Transverse colon (tissue), 4 donors: Measurements from ENCODE around the gene FAM81B.

ENCODE experiments used
- CTCF ChIP-seq, 5 experiments: fragments of 200-600 bp in 3 of 5; fragments of 450-650 bp in 2 of 5; sonication (generic) in 3 of 5; IDR thresholded peaks; 1 replicate in 2 of 5; 2 replicates in 3 of 5; pipeline ENCODE4 v1.5.1; 2016 to 2017; ENCODE audit warnings: antibody characterized with exemption in 5 of 5, inconsistent platforms in 3 of 5, mild to moderate bottlenecking in 2 of 5, moderate library complexity in 1 of 5
- EP300 ChIP-seq: sonication (generic); formaldehyde crosslinking; IDR thresholded peaks from one replicate; pipeline ENCODE4 v1.6.1; 2017; ENCODE audit warnings: antibody characterized with exemption, low read depth
- POLR2AphosphoS5 ChIP-seq, 3 donors: sonication (generic); formaldehyde crosslinking; IDR thresholded peaks; one replicate each; pipeline ENCODE4 v1.6.1; 2016; ENCODE audit warnings: antibody characterized with exemption in 3 of 3

- TF ChIP-seq CTCF (IDR thresholded peaks at IDR 0.05) (no peak), EP300 (no peak), POLR2AphosphoS5 (IDR thresholded peaks at IDR 0.05) (no peak)
Measured at GRCh38 chr5:95375591-95375990, 15.6 kb upstream of the FAM81B start.
